ENCODE results near the gene NYNRIN.
"Not testable (repeated sequence)": the region's sequence is repeated elsewhere in the genome, so short reads cannot be mapped to it uniquely, and the experiment has no call there.

NYNRIN gene

GRCh38 chr14:24398653-24399446 lies at the start of gene NYNRIN:
TSS of gene NYNRIN (plus strand) at chr14:24399003. CDS start at chr14:24399247, 244 bp downstream.
- peak; percentile 55 to 63 for ATAC-seq

GRCh38 chr14:24349742-24350141 lies 49.1 kb upstream of the NYNRIN start:
- ATAC-seq, result no peak

- ATAC-seq, result no peak
Measured at GRCh38 chr14:24351517-24351916, 47.3 kb upstream of the NYNRIN start.

- no peak for ATAC-seq
Measured at GRCh38 chr14:24353559-24354481, 45.0 kb upstream of the NYNRIN start.

GRCh38 chr14:24354482-24354825 lies 44.3 kb upstream of the NYNRIN start:
- not testable (repeated sequence) for ATAC-seq

GRCh38 chr14:24355009-24355408 lies 43.8 kb upstream of the NYNRIN start:
- ATAC-seq, result no peak

GRCh38 chr14:24356208-24356607 lies 42.6 kb upstream of the NYNRIN start:
- ATAC-seq, result no peak

GRCh38 chr14:24360281-24360680 lies 38.5 kb upstream of the NYNRIN start:
- no peak for ATAC-seq

- ATAC-seq, result no peak
Measured at GRCh38 chr14:24361326-24361725, 37.5 kb upstream of the NYNRIN start.

GRCh38 chr14:24362241-24362960 lies 36.4 kb upstream of the NYNRIN start:
- ATAC-seq, result no peak

GRCh38 chr14:24363401-24363800 lies 35.4 kb upstream of the NYNRIN start:
- no peak for ATAC-seq

- ATAC-seq, result no peak
Measured at GRCh38 chr14:24364841-24365240, 34.0 kb upstream of the NYNRIN start.

GRCh38 chr14:24365600-24366412 lies 33.0 kb upstream of the NYNRIN start:
- ATAC-seq, result peak; percentile 76 to 77

GRCh38 chr14:24366413-24366720 lies 32.4 kb upstream of the NYNRIN start:
- ATAC-seq, result peak in 1 of 2 donors; percentile 51

GRCh38 chr14:24366721-24367513 lies 31.9 kb upstream of the NYNRIN start:
- peak in 1 of 2 donors; percentile 42 for ATAC-seq

- ATAC-seq, result no peak
Measured at GRCh38 chr14:24367514-24368211, 31.1 kb upstream of the NYNRIN start, which contains the start of gene NFATC4. TSS of gene NFATC4 (plus strand) at chr14:24368184. CDS start at chr14:24368341, 157 bp downstream.

GRCh38 chr14:24368212-24368561 lies 30.6 kb upstream of the NYNRIN start:
- no peak for ATAC-seq

- no peak for ATAC-seq
Measured at GRCh38 chr14:24368562-24369252, 30.1 kb upstream of the NYNRIN start.

GRCh38 chr14:24369463-24369862 lies 29.3 kb upstream of the NYNRIN start:
- ATAC-seq, result no peak
